Measurements from ENCODE around the gene BPGM. TPM values are rescaled to one million over a fixed set of nuclear protein-coding genes. Genes with fewer than 3 reads are reported as not detected.
"Not testable (repeated sequence)": the region's sequence is repeated elsewhere in the genome, so short reads cannot be mapped to it uniquely, and the experiment has no call there.

The BPGM gene
- total RNA-seq, 3 donors from 2014 or later (not counting 1 experiment from before 2014, with no cell fraction given), result 30.0 to 39.1 (median 31.4) TPM

- ATAC-seq (peak; percentile 79 to 88 (median 86)), DNase-seq (peak in 1 of 2 donors; percentile 47)
- H3K27ac Mint-ChIP-seq, result peak overlapping the region in 1 of 2 donors; percentile 88
- H3K4me3 Mint-ChIP-seq, result peak overlapping the region; percentile 82
- Histone ChIP-seq H3K27ac (ENCODE audit: low read length) (peak overlapping the region; percentile 79), H3K4me1 (ENCODE audit: control insufficient read depth, insufficient read depth, low read length) (peaks cover 14% of the 10 kb centered on the region), H3K36me3 (ENCODE audit: control insufficient read depth, insufficient read depth, low read length) (no peaks in the 10 kb centered on the region), H3K4me3 (ENCODE audit: low read length) (no peak overlapping the region), H3K27me3 (ENCODE audit: control insufficient read depth, insufficient read depth, low read length) (no peaks in the 10 kb centered on the region), H3K9me3 (ENCODE audit: control insufficient read depth, insufficient read depth, low read length) (no peaks in the 10 kb centered on the region)
- H3K36me3 Mint-ChIP-seq, result no peaks in the 10 kb centered on the region
- no peak for TF ChIP-seq CTCF (IDR thresholded peaks at IDR 0.05)
- peaks cover 31 to 37% of the 10 kb centered on the region in 2 donors for H3K4me1 Mint-ChIP-seq
- no peaks in the 10 kb centered on the region for H3K9me3 Mint-ChIP-seq
- 70% methylated on average over 2 of the region's 3 CpGs for WGBS (ENCODE audit: insufficient coverage)
- intact Hi-C loops (cut with micrococcal nuclease), result loop anchor here (10.0 kb wide), 2 partner anchors 344 to 1556 kb away; partner anchors contain the start of genes AGBL3 and CHCHD3
- no peaks in the 10 kb centered on the region for H3K27me3 Mint-ChIP-seq (ENCODE audit: low read depth in 2 of 2)
Measured at GRCh38 chr7:134640842-134641715, 5.6 kb upstream of the BPGM start.

- not testable (repeated sequence) for H3K9me3 ChIP-seq (ENCODE audit: control insufficient read depth, insufficient read depth, low read length); H3K36me3 ChIP-seq (ENCODE audit: control insufficient read depth, insufficient read depth, low read length); H3K4me3 ChIP-seq (ENCODE audit: low read length); H3K4me3 Mint-ChIP-seq; H3K27me3 ChIP-seq (ENCODE audit: control insufficient read depth, insufficient read depth, low read length); ATAC-seq; DNase-seq; H3K27me3 Mint-ChIP-seq (ENCODE audit: low read depth in 2 of 2); H3K36me3 Mint-ChIP-seq; H3K9me3 Mint-ChIP-seq
- Histone ChIP-seq H3K27ac (ENCODE audit: low read length) (peak overlapping the region; percentile 79), H3K4me1 (ENCODE audit: control insufficient read depth, insufficient read depth, low read length) (peaks cover 14% of the 10 kb centered on the region)
- Mint-ChIP-seq H3K27ac (peak overlapping the region in 1 of 2 donors; percentile 88), H3K4me1 (peaks cover 25 to 32% of the 10 kb centered on the region in 2 donors)
- WGBS (ENCODE audit: insufficient coverage), result 94% methylated on average over 4 of the region's 4 CpGs
- intact Hi-C loops (cut with micrococcal nuclease), result loop anchor here (10.0 kb wide), 2 partner anchors 343 to 1557 kb away; partner anchors contain the start of genes AGBL3 and CHCHD3
Measured at GRCh38 chr7:134641981-134642380, 4.7 kb upstream of the BPGM start.

- H3K27ac Mint-ChIP-seq, result no peak overlapping the region
- peaks cover 28 to 33% of the 10 kb centered on the region in 2 donors for H3K4me1 Mint-ChIP-seq
- no peak overlapping the region for H3K4me3 Mint-ChIP-seq
- intact Hi-C loops (cut with micrococcal nuclease), result loop anchor here (10.0 kb wide), 2 partner anchors 342 to 1558 kb away; partner anchors contain the start of genes AGBL3 and CHCHD3
- no peaks in the 10 kb centered on the region for H3K36me3 Mint-ChIP-seq
- no peak overlapping the region for H3K4me3 ChIP-seq (ENCODE audit: low read length)
- H3K36me3 ChIP-seq (ENCODE audit: control insufficient read depth, insufficient read depth, low read length), result no peaks in the 10 kb centered on the region
- H3K9me3 Mint-ChIP-seq, result no peaks in the 10 kb centered on the region
- DNase-seq (no peak), ATAC-seq (no peak)
- H3K27me3 ChIP-seq (ENCODE audit: control insufficient read depth, insufficient read depth, low read length), result no peaks in the 10 kb centered on the region
- H3K27me3 Mint-ChIP-seq (ENCODE audit: low read depth in 2 of 2), result no peaks in the 10 kb centered on the region
- peaks cover 21% of the 10 kb centered on the region for H3K4me1 ChIP-seq (ENCODE audit: control insufficient read depth, insufficient read depth, low read length)
- no peak for TF ChIP-seq CTCF (IDR thresholded peaks at IDR 0.05)
- H3K9me3 ChIP-seq (ENCODE audit: control insufficient read depth, insufficient read depth, low read length), result no peaks in the 10 kb centered on the region
- WGBS (ENCODE audit: insufficient coverage), result no CpG with 5 or more reads among the region's 1 CpG
- no peak overlapping the region for H3K27ac ChIP-seq (ENCODE audit: low read length)
Measured at GRCh38 chr7:134643131-134643530, 3.5 kb upstream of the BPGM start.

GRCh38 chr7:134645478-134645877 lies 1.2 kb upstream of the BPGM start:
- DNase-seq (no peak), ATAC-seq (no peak)
- H3K36me3 Mint-ChIP-seq, result no peaks in the 10 kb centered on the region
- Histone ChIP-seq H3K4me3 (ENCODE audit: low read length) (peak overlapping the region; percentile 67), H3K4me1 (ENCODE audit: control insufficient read depth, insufficient read depth, low read length) (peaks cover 26% of the 10 kb centered on the region), H3K36me3 (ENCODE audit: control insufficient read depth, insufficient read depth, low read length) (no peaks in the 10 kb centered on the region), H3K27ac (ENCODE audit: low read length) (peak overlapping the region; percentile 93), H3K27me3 (ENCODE audit: control insufficient read depth, insufficient read depth, low read length) (no peaks in the 10 kb centered on the region), H3K9me3 (ENCODE audit: control insufficient read depth, insufficient read depth, low read length) (no peaks in the 10 kb centered on the region)
- H3K9me3 Mint-ChIP-seq, result no peaks in the 10 kb centered on the region
- H3K4me3 Mint-ChIP-seq, result no peak overlapping the region
- H3K27me3 Mint-ChIP-seq (ENCODE audit: low read depth in 2 of 2), result no peaks in the 10 kb centered on the region
- intact Hi-C loops (cut with micrococcal nuclease), result loop anchor here (5.0 to 10.0 kb wide), 3 partner anchors 339 to 1561 kb away; partner anchors contain the start of genes AGBL3, CHCHD3 and CYREN
- WGBS (ENCODE audit: insufficient coverage), result 88% methylated on average over 5 of the region's 5 CpGs
- H3K4me1 Mint-ChIP-seq, result peaks cover 43% of the 10 kb centered on the region in 2 donors
- no peak for TF ChIP-seq CTCF (IDR thresholded peaks at IDR 0.05)
- H3K27ac Mint-ChIP-seq, result no peak overlapping the region

Data from natural killer cell (primary cell).